HG03280 (cell line): Measurements from ENCODE around the gene SWAP70.

Source experiments
- ATAC-seq: cut with Tn5 transposase; IDR thresholded peaks from one replicate; pipeline ENCODE4 v1.9.1; 2021; ENCODE audit warnings: mild to moderate bottlenecking, moderate library complexity; ENCODE audit not compliant: unreplicated experiment

The SWAP70 gene

GRCh38 chr11:9651481-9651880, 12.4 kb upstream of the SWAP70 start:
- no peak for ATAC-seq

GRCh38 chr11:9651899-9652748, 11.8 kb upstream of the SWAP70 start:
- ATAC-seq = no peak

- no peak for ATAC-seq
These were observed 10.0 kb upstream of the SWAP70 start for GRCh38 chr11:9653871-9654270.

GRCh38 chr11:9656864-9657263, 7.0 kb upstream of the SWAP70 start:
- ATAC-seq = no peak

- no peak for ATAC-seq
These were observed 6.3 kb upstream of the SWAP70 start for GRCh38 chr11:9657531-9657930.

- no peak for ATAC-seq
These were observed 3.0 kb upstream of the SWAP70 start for GRCh38 chr11:9660886-9661285.

- no peak for ATAC-seq
These were observed 1.6 kb upstream of the SWAP70 start for GRCh38 chr11:9662273-9662672.

- ATAC-seq = peak; percentile 36
These were observed 647 bp downstream of the SWAP70 start for GRCh38 chr11:9664276-9665171.

GRCh38 chr11:9665749-9666148, 1.9 kb downstream of the SWAP70 start:
- no peak for ATAC-seq

GRCh38 chr11:9669954-9670353, 6.1 kb downstream of the SWAP70 start:
- ATAC-seq = no peak

GRCh38 chr11:9672288-9672916, 8.5 kb downstream of the SWAP70 start:
- ATAC-seq = no peak

- ATAC-seq = no peak
These were observed 9.0 kb downstream of the SWAP70 start for GRCh38 chr11:9672918-9673317.

- ATAC-seq = no peak
These were observed 11.8 kb downstream of the SWAP70 start for GRCh38 chr11:9675691-9676090.

GRCh38 chr11:9677951-9678350, 14.1 kb downstream of the SWAP70 start:
- no peak for ATAC-seq

GRCh38 chr11:9678576-9678975, 14.7 kb downstream of the SWAP70 start:
- no peak for ATAC-seq

GRCh38 chr11:9680028-9680427, 16.2 kb downstream of the SWAP70 start:
- no peak for ATAC-seq

- ATAC-seq = no peak
These were observed 17.9 kb downstream of the SWAP70 start for GRCh38 chr11:9681583-9682372.

GRCh38 chr11:9687711-9688477, 24.0 kb downstream of the SWAP70 start:
- no peak for ATAC-seq

- peak; percentile 66 for ATAC-seq
These were observed 25.0 kb downstream of the SWAP70 start for GRCh38 chr11:9688716-9689511.
